HG02571 (cell line): Measurements from ENCODE around the gene AKT3.

Source experiments
- ATAC-seq: cut with Tn5 transposase; IDR thresholded peaks from one replicate; pipeline ENCODE4 v1.9.1; 2021; ENCODE audit warnings: mild to moderate bottlenecking, moderate library complexity; ENCODE audit not compliant: unreplicated experiment

Gene AKT3

GRCh38 chr1:243628476-243628907 lies 221.6 kb downstream of the AKT3 start:
- no peak for ATAC-seq

- no peak for ATAC-seq
Measured at GRCh38 chr1:243623841-243624240, 226.2 kb downstream of the AKT3 start.

GRCh38 chr1:243621973-243622372 lies 228.1 kb downstream of the AKT3 start:
- ATAC-seq: no peak

GRCh38 chr1:243620096-243620495 lies 229.9 kb downstream of the AKT3 start:
- ATAC-seq: no peak

GRCh38 chr1:243609698-243610097 lies 240.3 kb downstream of the AKT3 start:
- no peak for ATAC-seq

GRCh38 chr1:243605604-243606003 lies 244.4 kb downstream of the AKT3 start:
- ATAC-seq: no peak

GRCh38 chr1:243601720-243602119 lies 248.3 kb downstream of the AKT3 start:
- ATAC-seq: no peak

- ATAC-seq: no peak
Measured at GRCh38 chr1:243598433-243598832, 251.6 kb downstream of the AKT3 start.

GRCh38 chr1:243597383-243597782 lies 252.7 kb downstream of the AKT3 start:
- no peak for ATAC-seq

- peak; percentile 99 for ATAC-seq
Measured at GRCh38 chr1:243596431-243597062, 253.5 kb downstream of the AKT3 start.

GRCh38 chr1:243595527-243596210 lies 254.4 kb downstream of the AKT3 start:
- ATAC-seq: peak; percentile 11

GRCh38 chr1:243594455-243594854 lies 255.6 kb downstream of the AKT3 start:
- ATAC-seq: no peak

- ATAC-seq: peak; percentile 82
Measured at GRCh38 chr1:243589286-243589685, 260.8 kb downstream of the AKT3 start.

GRCh38 chr1:243587823-243588560 lies 262.1 kb downstream of the AKT3 start:
- ATAC-seq: peak; percentile 82

GRCh38 chr1:243587285-243587684 lies 262.8 kb downstream of the AKT3 start:
- ATAC-seq: no peak

GRCh38 chr1:243585982-243586381 lies 264.1 kb downstream of the AKT3 start:
- ATAC-seq: no peak

- ATAC-seq: no peak
Measured at GRCh38 chr1:243582326-243582725, 267.7 kb downstream of the AKT3 start.

- ATAC-seq: no peak
Measured at GRCh38 chr1:243580984-243581383, 269.1 kb downstream of the AKT3 start.

GRCh38 chr1:243580072-243580471 lies 270.0 kb downstream of the AKT3 start:
- ATAC-seq: no peak

GRCh38 chr1:243575070-243575469 lies 275.0 kb downstream of the AKT3 start:
- no peak for ATAC-seq

- ATAC-seq: no peak
Measured at GRCh38 chr1:243572940-243573339, 277.1 kb downstream of the AKT3 start.

- no peak for ATAC-seq
Measured at GRCh38 chr1:243568793-243569192, 281.2 kb downstream of the AKT3 start.
